Activated CD4-positive, alpha-beta T cell treated with anti-CD3 and anti-CD28 coated beads for 24 hours (primary cell): ENCODE results near the gene TRPM3.

Experiments
- DNase-seq, 2 donors: peaks; one replicate each; pipeline ENCODE4 v3.0.0-alpha.2; 2020; ENCODE audit warnings: low read depth in 2 of 2

Gene TRPM3

DNA sequence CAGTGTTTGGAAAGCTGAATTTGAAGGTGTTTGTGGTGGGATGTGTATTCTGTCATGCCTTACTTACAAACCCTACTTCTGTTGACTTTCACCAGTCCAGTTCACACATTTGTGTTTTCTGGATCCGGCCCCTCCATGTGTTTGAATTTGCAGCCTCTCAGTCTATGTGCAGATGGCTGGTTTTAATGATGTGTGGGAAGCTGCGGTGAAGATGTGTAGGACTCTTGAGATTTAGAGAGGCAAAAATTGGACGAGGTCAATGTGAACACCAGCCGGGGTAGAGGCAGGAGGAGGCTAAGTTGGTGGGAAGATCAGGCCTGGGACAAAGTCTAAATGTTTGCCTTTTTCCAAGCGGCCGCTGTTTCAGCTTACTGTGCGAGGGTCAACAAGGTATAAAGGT, 591.6 kb downstream of the TRPM3 start:
- DNase-seq, result no peak

DNA sequence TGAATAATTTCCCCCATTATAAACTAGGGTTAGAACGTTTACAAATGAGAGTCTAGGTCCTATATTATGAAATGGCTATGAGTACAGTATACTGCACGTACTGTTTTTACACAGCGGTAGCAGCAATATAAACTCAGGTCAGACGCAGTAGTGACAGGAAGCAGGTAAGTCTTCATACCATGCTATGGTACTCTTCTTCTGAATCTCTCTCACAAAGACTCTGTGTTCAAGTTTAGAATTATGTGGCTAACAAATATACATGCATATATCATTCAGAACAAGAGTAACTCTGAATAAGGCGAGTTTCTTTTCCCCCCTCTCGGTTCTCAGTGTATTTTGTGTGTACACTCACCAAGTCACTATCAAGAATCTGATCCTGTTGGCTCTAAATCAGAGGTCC, 592.0 kb downstream of the TRPM3 start:
- DNase-seq, result no peak

DNA sequence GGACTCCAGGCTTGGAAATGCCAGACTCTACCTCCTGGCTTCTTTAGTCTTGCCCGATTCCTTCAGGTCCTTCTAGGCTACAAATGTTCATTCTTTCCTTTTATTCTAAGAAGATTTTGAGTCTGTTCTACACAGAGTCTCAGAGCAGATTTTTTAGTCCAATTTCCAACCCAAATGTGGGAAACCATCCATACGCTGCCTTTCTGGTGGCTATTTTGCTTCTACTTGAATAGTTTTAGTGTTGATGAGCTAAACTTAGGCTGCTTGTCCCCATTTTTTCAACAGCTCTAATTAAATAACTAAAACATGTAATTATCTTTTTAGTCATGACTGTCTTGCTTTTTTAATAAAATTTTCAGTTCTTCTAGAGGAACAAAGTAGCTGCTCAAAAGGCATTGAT, 594.5 kb downstream of the TRPM3 start:
- no peak for DNase-seq

- DNase-seq, result no peak
Measured at GRCh38 chr9:70525519-70525918, 595.9 kb downstream of the TRPM3 start.

DNA sequence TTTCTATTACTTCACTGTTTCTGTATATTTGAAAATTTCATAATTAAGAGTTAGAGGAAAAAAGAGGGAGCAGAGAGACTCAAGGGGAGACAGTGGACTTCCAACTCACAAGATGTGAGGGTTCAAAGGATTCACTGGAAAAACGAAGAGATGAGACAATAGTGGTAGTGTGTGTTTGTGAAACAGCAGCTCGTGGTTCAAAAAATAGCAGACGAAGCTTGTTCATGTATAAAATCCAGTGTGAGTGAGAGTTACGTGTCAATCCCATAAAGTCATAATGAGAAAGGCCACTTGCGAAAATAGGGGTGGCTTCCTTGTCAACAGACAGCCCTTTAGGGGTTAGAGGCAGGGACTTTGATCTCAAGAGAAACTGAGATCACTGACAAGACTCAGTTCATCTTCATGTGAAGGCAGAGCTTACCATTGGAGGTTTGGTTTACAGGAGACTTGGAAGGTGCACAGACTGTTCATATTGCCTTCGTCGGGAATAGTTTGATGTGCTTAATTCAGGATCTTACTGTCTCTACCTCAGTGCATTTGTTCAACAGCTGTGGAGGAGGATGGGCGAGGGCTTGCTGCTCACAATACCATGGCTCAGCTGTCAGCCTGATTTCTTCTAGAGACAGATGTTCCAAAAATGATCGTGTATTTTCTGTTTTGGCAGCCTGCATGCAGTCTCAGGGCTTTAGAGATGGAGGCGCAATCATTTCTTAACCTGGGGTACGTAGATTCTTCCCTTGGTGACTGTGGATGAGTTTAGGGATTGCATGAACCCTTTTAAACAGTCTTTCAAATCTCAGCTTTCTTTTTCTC, 601.3 kb downstream of the TRPM3 start:
- no peak for DNase-seq

- no peak for DNase-seq
Measured at GRCh38 chr9:70517926-70518610, 603.4 kb downstream of the TRPM3 start.

- DNase-seq, result no peak
Measured at GRCh38 chr9:70514273-70514672, 607.1 kb downstream of the TRPM3 start.

DNA sequence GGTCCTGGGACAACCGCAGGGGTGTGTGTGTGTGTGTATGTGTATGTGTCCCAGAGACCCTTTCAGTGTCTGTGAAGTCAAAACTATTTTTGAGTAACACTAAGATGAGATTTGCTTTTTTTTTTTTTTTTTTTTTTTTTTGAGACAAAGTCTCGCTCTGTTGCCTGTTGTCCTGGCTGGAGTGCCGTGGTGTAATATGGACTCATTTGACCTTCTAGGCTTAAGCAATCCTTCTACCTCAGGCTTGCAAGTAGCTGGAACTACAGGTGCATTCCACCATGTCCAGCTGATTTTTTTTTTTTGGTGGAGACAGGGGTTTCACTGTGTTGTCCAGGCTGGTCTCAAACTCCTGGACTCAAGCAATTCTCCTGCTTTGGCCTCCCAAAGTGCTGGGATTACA, 609.6 kb downstream of the TRPM3 start:
- no peak for DNase-seq

DNA sequence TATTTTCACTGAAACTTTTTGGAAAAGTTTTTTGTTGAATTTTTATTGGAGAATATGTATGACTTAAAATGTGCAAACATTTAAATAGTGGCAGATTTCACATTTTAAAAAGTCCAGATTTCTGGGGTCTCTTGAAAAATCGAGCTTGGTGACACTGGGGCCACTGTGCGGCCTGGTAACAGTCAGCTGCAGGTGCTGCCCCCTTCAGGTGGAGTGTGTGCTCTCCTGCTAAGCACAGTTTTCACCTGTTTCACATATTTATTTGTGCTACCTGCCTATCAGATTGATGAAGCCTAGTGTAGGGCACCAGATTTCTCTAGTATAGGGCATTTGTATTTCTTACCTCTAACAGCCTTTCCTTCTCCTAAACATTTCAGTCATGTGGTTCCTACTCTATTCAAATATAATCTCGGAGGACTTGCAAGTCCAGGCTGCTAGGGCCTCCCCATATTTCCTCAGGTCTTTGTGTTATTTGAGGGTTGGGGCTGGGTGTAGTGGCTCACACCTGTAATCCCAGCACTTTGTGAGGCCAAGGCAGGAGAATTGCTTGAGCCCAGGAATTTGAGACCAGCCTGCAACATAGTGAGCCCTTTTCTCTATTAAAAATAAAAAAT, 611.2 kb downstream of the TRPM3 start:
- peak in 1 of 2 donors; percentile 37 for DNase-seq

DNA sequence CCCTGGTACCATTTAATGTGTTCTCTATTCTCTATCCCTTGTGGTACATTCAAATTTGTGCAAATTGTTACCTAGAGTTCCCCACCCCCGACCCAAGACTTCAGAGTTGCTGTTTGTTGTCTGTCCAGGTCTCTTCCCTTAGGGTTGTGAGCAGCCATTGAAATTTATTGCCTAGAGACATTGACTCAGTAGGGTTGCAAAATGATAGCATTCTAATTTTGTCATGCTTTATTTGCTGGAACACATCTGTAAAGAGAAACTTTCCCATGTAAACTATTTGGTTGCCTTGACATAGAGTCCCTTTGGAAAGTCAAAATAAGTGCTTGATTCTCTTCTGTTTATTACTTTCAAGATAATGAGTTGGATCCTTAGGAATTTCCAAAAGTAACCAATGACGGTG, 615.3 kb downstream of the TRPM3 start:
- no peak for DNase-seq

DNA sequence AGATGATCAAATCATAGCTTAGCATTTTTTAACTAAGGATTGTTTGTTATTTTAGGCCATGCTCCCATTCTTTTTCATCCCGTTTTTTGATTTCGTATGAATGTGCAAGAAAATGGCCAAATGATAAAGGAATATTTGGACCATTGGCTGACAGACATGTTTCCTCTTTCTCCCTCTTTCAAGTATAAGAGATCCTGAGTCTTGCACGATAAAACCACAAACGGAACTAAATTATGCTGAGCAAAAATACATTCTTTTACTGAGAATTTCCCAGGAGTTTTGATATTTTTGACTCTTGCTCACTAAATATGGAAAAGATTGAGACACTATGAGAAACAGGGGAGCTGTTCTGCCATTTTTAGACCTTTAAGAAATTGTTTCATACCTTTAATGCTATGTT, 616.6 kb downstream of the TRPM3 start:
- DNase-seq, result no peak

- no peak for DNase-seq
Measured at GRCh38 chr9:70502690-70503089, 618.7 kb downstream of the TRPM3 start.

- no peak for DNase-seq
Measured at GRCh38 chr9:70500793-70501192, 620.6 kb downstream of the TRPM3 start.

- DNase-seq, result no peak
Measured at GRCh38 chr9:70499621-70500020, 621.8 kb downstream of the TRPM3 start.

DNA sequence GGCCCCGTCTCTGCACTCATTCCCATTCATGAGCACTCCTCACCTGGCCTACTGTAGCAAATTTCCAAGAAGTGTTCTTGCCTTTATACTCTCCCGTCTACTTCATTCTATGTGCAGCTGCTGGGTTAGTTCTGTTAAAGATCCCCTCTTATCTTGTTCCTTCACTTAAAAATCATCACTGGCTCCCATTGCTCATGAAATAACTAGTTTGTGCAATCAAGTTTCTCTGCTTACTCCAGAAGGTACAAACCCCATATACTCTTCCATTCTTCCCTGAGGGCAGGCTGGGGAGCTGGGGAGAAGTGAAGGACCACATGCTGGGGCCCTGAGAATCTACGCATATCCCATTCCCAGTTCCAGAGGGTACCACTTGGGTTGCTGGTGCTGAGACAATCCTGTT, 622.6 kb downstream of the TRPM3 start:
- DNase-seq, result no peak

DNA sequence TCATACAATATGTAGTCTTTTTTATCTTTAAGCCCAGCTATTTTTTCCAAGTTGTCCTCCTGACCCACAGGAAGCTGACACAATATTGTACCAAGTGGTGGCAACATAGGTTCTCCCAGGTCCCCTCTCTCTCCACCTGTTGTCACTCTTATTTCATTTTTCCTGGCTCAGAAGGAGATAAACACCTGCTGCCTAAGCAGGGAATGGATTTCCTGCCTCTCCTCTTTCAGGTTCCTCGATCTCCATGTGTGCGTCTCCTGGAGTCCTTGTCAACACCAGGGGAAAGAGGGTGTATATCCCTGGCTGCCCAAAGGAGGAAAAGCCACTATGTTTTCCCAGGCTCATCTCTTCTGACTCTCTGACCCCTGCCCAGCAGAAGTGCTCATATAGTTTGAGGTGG, 625.2 kb downstream of the TRPM3 start:
- no peak for DNase-seq

DNA sequence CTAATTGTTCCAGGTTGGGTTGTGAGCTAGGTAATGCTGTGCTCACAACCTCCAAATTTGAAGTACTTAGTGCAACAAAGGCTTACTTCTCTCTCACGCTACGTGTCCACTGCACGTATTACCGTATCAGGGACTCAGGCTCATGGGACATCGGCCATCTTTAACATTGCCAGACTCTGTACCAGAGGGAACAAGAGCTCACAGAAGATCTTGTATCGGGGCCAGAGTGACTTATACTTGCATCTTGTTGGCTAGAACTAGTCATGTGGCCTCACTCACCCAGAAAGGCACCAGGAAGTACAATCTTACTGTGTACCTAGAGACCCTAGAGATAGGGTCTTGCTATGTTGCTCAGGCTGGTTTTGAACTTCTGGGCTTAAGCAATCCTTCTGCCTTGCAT, 625.9 kb downstream of the TRPM3 start:
- no peak for DNase-seq

- no peak for DNase-seq
Measured at GRCh38 chr9:70494221-70494620, 627.2 kb downstream of the TRPM3 start.

- DNase-seq, result no peak
Measured at GRCh38 chr9:70493029-70493428, 628.4 kb downstream of the TRPM3 start.

- DNase-seq, result no peak
Measured at GRCh38 chr9:70492319-70492777, 629.1 kb downstream of the TRPM3 start.

- DNase-seq, result no peak
Measured at GRCh38 chr9:70491426-70492318, 629.7 kb downstream of the TRPM3 start.

- no peak for DNase-seq
Measured at GRCh38 chr9:70490478-70490877, 630.9 kb downstream of the TRPM3 start.
